ENCODE results near the gene RAB7B.

GRCh38 chr1:205954819-205955404 lies 48.3 kb downstream of the RAB7B start:
- TF ChIP-seq GATA2 (IDR thresholded peaks at IDR 0.05; ENCODE audit: low read depth, low read length) (no peak), GATA3 (IDR thresholded peaks at IDR 0.05; ENCODE audit: low read depth, low read length) (no peak)

All from SH-SY5Y (cell line).